Osteocyte (in vitro differentiated cells): ENCODE measurements around the gene TSPAN18. TPM values are rescaled to one million over a fixed set of nuclear protein-coding genes. Genes with fewer than 3 reads are reported as not detected.

Experiments used
- DNase-seq: peaks from one replicate; pipeline ENCODE4 v3.0.0; 2021; ENCODE audit warnings: mixed read lengths; ENCODE audit not compliant: unreplicated experiment; ENCODE audit errors: extremely low spot score
- H3K27ac Mint-ChIP-seq: one replicate; pipeline ENCODE4 v1.8.0; 2021; ENCODE audit warnings: mild to moderate bottlenecking, mixed read lengths; ENCODE audit not compliant: unreplicated experiment
- H3K27me3 Mint-ChIP-seq: one replicate; pipeline ENCODE4 v1.8.0; 2021; ENCODE audit warnings: mixed read lengths; ENCODE audit not compliant: unreplicated experiment
- H3K36me3 Mint-ChIP-seq: one replicate; pipeline ENCODE4 v1.8.0; 2021; ENCODE audit warnings: mixed read lengths; ENCODE audit not compliant: unreplicated experiment
- H3K4me1 Mint-ChIP-seq: one replicate; pipeline ENCODE4 v1.8.0; 2021; ENCODE audit warnings: mixed read lengths; ENCODE audit not compliant: unreplicated experiment
- H3K4me3 Mint-ChIP-seq: one replicate; pipeline ENCODE4 v1.8.0; 2021; ENCODE audit warnings: mild to moderate bottlenecking, moderate library complexity, mixed read lengths; ENCODE audit not compliant: unreplicated experiment
- H3K9me3 Mint-ChIP-seq: one replicate; pipeline ENCODE4 v1.8.0; 2021; ENCODE audit warnings: mixed read lengths; ENCODE audit not compliant: unreplicated experiment
- CTCF ChIP-seq: fragments of 200-600 bp; sonication (generic); IDR thresholded peaks from 2 replicates; pipeline ENCODE4 v1.5.0; 2021; ENCODE audit warnings: antibody characterized with exemption, mild to moderate bottlenecking, moderate library complexity
- total RNA-seq: library from RNA; stranded (reverse); gene quantifications from 2 replicates; pipeline ENCODE4 v1.2.1, GENCODE V29; 2021

TSPAN18 gene
- total RNA-seq, 1 donor from 2014 or later: 13.4 TPM

GRCh38 chr11:44967930-44968496 lies 241.3 kb downstream of the TSPAN18 start:
- TF ChIP-seq CTCF: no peak
- no peak overlapping the region for H3K27ac Mint-ChIP-seq
- no peak overlapping the region for H3K4me3 Mint-ChIP-seq
- H3K9me3 Mint-ChIP-seq: no peaks in the 10 kb centered on the region
- no peaks in the 10 kb centered on the region for H3K4me1 Mint-ChIP-seq
- DNase-seq: no peak
- no peaks in the 10 kb centered on the region for H3K27me3 Mint-ChIP-seq
- H3K36me3 Mint-ChIP-seq: no peaks in the 10 kb centered on the region

GRCh38 chr11:44968510-44968909 lies 241.7 kb downstream of the TSPAN18 start:
- Mint-ChIP-seq H3K4me1 (no peaks in the 10 kb centered on the region), H3K4me3 (no peak overlapping the region), H3K27ac (no peak overlapping the region), H3K27me3 (no peaks in the 10 kb centered on the region), H3K9me3 (no peaks in the 10 kb centered on the region), H3K36me3 (no peaks in the 10 kb centered on the region)
- DNase-seq: no peak
- TF ChIP-seq CTCF: no peak

- no peak overlapping the region for H3K27ac Mint-ChIP-seq
- no peak for DNase-seq
- no peak for TF ChIP-seq CTCF
- no peaks in the 10 kb centered on the region for H3K27me3 Mint-ChIP-seq
- no peaks in the 10 kb centered on the region for H3K36me3 Mint-ChIP-seq
- H3K4me3 Mint-ChIP-seq: no peak overlapping the region
- no peaks in the 10 kb centered on the region for H3K9me3 Mint-ChIP-seq
- H3K4me1 Mint-ChIP-seq: no peaks in the 10 kb centered on the region
Measured at GRCh38 chr11:44969651-44970252, 243.0 kb downstream of the TSPAN18 start.

- no peaks in the 10 kb centered on the region for H3K36me3 Mint-ChIP-seq
- no peak for TF ChIP-seq CTCF
- H3K4me3 Mint-ChIP-seq: no peak overlapping the region
- no peaks in the 10 kb centered on the region for H3K27me3 Mint-ChIP-seq
- H3K4me1 Mint-ChIP-seq: no peaks in the 10 kb centered on the region
- no peaks in the 10 kb centered on the region for H3K9me3 Mint-ChIP-seq
- no peak for DNase-seq
- H3K27ac Mint-ChIP-seq: no peak overlapping the region
Measured at GRCh38 chr11:44970293-44970692, 243.5 kb downstream of the TSPAN18 start.

GRCh38 chr11:44971185-44971584 lies 244.4 kb downstream of the TSPAN18 start:
- Mint-ChIP-seq H3K4me3 (no peak overlapping the region), H3K27me3 (no peaks in the 10 kb centered on the region), H3K27ac (no peak overlapping the region), H3K9me3 (no peaks in the 10 kb centered on the region), H3K4me1 (no peaks in the 10 kb centered on the region), H3K36me3 (no peaks in the 10 kb centered on the region)
- no peak for TF ChIP-seq CTCF
- no peak for DNase-seq
